Measurements from ENCODE around the gene SLC26A3. TPM values are rescaled to one million over a fixed set of nuclear protein-coding genes. Genes with fewer than 3 reads are reported as not detected.

Gene SLC26A3
- total and polyA plus RNA-seq, 2 experiments from 2014 or later, result not detected

DNA sequence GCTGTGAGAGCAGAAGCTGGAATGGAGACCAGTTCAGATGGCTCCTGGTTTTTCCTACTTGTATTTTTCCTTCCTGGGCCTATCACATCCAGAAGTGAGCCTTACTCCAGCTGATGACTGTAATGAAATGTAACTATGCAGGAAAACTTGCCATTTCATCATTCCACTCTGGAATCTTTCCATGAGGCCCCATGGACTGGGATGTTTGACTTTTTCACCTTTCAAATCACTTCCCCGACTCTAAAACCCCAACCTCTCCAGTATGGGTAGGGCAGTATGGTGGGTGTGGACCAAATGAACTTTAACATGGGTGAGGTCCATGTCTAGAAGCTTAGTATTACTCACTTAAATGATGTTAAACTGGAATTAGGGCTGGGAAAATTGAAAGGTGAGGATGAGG lies 47.6 kb upstream of the SLC26A3 start:
- no peaks in the 10 kb centered on the region for H3F3A ChIP-seq (replicated peaks; ENCODE audit: low read depth)
- no peak overlapping the region for H3K4me3 ChIP-seq
- no peak overlapping the region for H3K4me3 Mint-ChIP-seq
- no peaks in the 10 kb centered on the region for H3K36me3 ChIP-seq (ENCODE audit: insufficient read depth)
- H3K4me1 Mint-ChIP-seq, result 0 out of 3 replicates have a peak, but pooled peaks cover 2% of the 10 kb centered on the region
- H3K9me2 ChIP-seq (ENCODE audit: insufficient read depth), result no peaks in the 10 kb centered on the region
- ATAC-seq, result no peak
- TF ChIP-seq ETS1 (IDR thresholded peaks at IDR 0.05), result no peak
- TF ChIP-seq REST (IDR thresholded peaks at IDR 0.05; ENCODE audit: unreplicated experiment), result no peak
- TF ChIP-seq NANOG (IDR thresholded peaks at IDR 0.05; ENCODE audit: borderline replicate concordance), result no peak
- no peak for TF ChIP-seq EZH2phosphoT487 (IDR thresholded peaks at IDR 0.05; ENCODE audit: unreplicated experiment)
- TF ChIP-seq, protein P1, sequence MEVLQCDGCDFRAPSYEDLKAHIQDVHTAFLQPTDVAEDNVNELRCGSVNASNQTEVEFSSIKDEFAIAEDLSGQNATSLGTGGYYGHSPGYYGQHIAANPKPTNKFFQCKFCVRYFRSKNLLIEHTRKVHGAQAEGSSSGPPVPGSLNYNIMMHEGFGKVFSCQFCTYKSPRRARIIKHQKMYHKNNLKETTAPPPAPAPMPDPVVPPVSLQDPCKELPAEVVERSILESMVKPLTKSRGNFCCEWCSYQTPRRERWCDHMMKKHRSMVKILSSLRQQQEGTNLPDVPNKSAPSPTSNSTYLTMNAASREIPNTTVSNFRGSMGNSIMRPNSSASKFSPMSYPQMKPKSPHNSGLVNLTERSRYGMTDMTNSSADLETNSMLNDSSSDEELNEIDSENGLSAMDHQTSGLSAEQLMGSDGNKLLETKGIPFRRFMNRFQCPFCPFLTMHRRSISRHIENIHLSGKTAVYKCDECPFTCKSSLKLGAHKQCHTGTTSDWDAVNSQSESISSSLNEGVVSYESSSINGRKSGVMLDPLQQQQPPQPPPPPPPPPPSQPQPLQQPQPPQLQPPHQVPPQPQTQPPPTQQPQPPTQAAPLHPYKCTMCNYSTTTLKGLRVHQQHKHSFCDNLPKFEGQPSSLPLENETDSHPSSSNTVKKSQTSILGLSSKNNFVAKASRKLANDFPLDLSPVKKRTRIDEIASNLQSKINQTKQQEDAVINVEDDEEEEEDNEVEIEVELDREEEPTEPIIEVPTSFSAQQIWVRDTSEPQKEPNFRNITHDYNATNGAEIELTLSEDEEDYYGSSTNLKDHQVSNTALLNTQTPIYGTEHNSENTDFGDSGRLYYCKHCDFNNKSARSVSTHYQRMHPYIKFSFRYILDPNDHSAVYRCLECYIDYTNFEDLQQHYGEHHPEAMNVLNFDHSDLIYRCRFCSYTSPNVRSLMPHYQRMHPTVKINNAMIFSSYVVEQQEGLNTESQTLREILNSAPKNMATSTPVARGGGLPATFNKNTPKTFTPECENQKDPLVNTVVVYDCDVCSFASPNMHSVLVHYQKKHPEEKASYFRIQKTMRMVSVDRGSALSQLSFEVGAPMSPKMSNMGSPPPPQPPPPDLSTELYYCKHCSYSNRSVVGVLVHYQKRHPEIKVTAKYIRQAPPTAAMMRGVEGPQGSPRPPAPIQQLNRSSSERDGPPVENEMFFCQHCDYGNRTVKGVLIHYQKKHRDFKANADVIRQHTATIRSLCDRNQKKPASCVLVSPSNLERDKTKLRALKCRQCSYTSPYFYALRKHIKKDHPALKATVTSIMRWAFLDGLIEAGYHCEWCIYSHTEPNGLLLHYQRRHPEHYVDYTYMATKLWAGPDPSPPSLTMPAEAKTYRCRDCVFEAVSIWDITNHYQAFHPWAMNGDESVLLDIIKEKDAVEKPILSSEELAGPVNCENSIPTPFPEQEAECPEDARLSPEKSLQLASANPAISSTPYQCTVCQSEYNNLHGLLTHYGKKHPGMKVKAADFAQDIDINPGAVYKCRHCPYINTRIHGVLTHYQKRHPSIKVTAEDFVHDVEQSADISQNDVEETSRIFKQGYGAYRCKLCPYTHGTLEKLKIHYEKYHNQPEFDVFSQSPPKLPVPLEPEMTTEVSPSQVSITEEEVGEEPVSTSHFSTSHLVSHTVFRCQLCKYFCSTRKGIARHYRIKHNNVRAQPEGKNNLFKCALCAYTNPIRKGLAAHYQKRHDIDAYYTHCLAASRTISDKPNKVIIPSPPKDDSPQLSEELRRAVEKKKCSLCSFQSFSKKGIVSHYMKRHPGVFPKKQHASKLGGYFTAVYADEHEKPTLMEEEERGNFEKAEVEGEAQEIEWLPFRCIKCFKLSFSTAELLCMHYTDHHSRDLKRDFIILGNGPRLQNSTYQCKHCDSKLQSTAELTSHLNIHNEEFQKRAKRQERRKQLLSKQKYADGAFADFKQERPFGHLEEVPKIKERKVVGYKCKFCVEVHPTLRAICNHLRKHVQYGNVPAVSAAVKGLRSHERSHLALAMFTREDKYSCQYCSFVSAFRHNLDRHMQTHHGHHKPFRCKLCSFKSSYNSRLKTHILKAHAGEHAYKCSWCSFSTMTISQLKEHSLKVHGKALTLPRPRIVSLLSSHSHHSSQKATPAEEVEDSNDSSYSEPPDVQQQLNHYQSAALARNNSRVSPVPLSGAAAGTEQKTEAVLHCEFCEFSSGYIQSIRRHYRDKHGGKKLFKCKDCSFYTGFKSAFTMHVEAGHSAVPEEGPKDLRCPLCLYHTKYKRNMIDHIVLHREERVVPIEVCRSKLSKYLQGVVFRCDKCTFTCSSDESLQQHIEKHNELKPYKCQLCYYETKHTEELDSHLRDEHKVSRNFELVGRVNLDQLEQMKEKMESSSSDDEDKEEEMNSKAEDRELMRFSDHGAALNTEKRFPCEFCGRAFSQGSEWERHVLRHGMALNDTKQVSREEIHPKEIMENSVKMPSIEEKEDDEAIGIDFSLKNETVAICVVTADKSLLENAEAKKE (CRISPR knock-in tag; IDR thresholded peaks at IDR 0.05), result no peak
- TF ChIP-seq, protein P2, sequence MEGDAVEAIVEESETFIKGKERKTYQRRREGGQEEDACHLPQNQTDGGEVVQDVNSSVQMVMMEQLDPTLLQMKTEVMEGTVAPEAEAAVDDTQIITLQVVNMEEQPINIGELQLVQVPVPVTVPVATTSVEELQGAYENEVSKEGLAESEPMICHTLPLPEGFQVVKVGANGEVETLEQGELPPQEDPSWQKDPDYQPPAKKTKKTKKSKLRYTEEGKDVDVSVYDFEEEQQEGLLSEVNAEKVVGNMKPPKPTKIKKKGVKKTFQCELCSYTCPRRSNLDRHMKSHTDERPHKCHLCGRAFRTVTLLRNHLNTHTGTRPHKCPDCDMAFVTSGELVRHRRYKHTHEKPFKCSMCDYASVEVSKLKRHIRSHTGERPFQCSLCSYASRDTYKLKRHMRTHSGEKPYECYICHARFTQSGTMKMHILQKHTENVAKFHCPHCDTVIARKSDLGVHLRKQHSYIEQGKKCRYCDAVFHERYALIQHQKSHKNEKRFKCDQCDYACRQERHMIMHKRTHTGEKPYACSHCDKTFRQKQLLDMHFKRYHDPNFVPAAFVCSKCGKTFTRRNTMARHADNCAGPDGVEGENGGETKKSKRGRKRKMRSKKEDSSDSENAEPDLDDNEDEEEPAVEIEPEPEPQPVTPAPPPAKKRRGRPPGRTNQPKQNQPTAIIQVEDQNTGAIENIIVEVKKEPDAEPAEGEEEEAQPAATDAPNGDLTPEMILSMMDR (conservative IDR thresholded peaks at IDR 0.05; ENCODE audit: low read depth in 2 of 2), result no peak
- TF ChIP-seq ZNF331 (CRISPR knock-in tag; IDR thresholded peaks at IDR 0.05; ENCODE audit: low read depth), result no peak
- TF ChIP-seq JUNB (IDR thresholded peaks at IDR 0.05; ENCODE audit: unreplicated experiment), result no peak
- TF ChIP-seq CREB1 (CRISPR knock-in tag; IDR thresholded peaks at IDR 0.05; ENCODE audit: low read depth), result no peak
- TF ChIP-seq ZNF114 (CRISPR knock-in tag; IDR thresholded peaks at IDR 0.05), result no peak
- no peak for TF ChIP-seq POLR2AphosphoS5 (IDR thresholded peaks at IDR 0.05; ENCODE audit: low read depth)
- no peak for TF ChIP-seq EZH2 (IDR thresholded peaks at IDR 0.05; ENCODE audit: low read depth, unreplicated experiment)
- no peak for TF ChIP-seq STAT1 (IDR thresholded peaks at IDR 0.05; ENCODE audit: unreplicated experiment)
- H3K9me3 Mint-ChIP-seq, result peaks cover 12% of the 10 kb centered on the region
- H2AFZ ChIP-seq, result no peak overlapping the region
- no peaks in the 10 kb centered on the region for H3K27me3 Mint-ChIP-seq (ENCODE audit: insufficient read depth, low read depth, poor library complexity)
- no peak overlapping the region for H3K27ac ChIP-seq (ENCODE audit: low read depth)
- no peaks in the 10 kb centered on the region for H3K27me3 ChIP-seq (ENCODE audit: insufficient read depth)
- H3K79me2 ChIP-seq (replicated peaks; ENCODE audit: insufficient read depth), result no peaks in the 10 kb centered on the region
- no peak for DNase-seq (ENCODE audit: low spot score)
- no peaks in the 10 kb centered on the region for H4K20me1 ChIP-seq (replicated peaks; ENCODE audit: insufficient read depth)
- peaks cover 7% of the 10 kb centered on the region; the same call in 1 of the 3 replicates for H3K36me3 Mint-ChIP-seq (ENCODE audit: low read depth)
- H3K4me2 ChIP-seq, result no peak overlapping the region
- no peaks in the 10 kb centered on the region for H3K4me1 ChIP-seq (ENCODE audit: insufficient read depth)
- peak overlapping the region; percentile 34; the same call in 1 of the 2 replicates for H3K27ac Mint-ChIP-seq
